ENCODE results near the gene DAB1.
A peak's percentile ranks its signal among the peaks of the same experiment; 100 is the strongest.

The DAB1 gene

GRCh38 chr1:57410508-57410907, 13.4 kb downstream of the DAB1 start:
- no peak for DNase-seq

- DNase-seq = no peak
These were observed 15.9 kb downstream of the DAB1 start for GRCh38 chr1:57407928-57408327.

DNA sequence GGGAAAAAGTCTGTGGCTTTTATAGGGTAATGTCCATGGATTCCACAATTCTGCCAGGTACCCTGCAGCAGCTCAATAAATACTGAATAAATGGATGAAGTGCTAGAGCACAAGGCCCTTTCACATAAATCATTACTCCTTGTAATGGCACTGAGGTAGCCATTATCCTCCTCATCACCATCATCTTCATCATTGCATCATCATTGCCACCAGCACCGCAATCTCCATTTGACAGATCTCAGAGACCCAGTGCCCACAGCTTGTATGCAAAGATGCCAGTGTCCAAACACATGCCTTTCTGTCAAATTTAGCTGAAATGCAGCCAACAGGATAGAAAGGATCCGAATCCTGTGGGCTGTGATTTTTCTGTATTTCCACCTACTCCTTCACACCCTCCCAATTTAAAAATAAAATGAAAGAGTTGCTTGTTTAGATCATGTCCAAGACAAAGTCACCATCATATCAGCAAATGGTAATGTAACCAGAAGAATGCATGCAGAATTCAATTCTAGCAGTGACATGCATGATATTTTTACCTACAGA, 17.4 kb downstream of the DAB1 start:
- no peak for DNase-seq

DNA sequence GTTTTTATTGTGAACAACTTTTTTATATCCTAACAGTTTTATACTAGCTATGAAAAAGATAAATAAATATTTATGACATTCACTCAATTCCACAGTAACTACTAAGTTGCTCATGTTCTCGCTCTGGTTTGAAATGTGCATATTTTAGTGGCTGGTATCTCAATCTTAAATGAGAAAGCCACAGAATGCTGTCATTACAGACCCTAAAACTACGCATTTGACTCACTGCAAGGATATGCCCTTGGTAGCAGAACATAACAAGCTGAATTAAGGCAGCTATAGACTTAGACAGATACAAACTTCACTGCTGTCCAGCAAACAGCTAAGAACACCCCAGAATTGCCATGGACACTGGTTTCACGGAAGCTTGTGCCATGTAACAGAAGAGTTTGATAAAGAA, 19.0 kb downstream of the DAB1 start:
- no peak for DNase-seq

GRCh38 chr1:57403201-57403600, 20.7 kb downstream of the DAB1 start:
- no peak for DNase-seq

DNA sequence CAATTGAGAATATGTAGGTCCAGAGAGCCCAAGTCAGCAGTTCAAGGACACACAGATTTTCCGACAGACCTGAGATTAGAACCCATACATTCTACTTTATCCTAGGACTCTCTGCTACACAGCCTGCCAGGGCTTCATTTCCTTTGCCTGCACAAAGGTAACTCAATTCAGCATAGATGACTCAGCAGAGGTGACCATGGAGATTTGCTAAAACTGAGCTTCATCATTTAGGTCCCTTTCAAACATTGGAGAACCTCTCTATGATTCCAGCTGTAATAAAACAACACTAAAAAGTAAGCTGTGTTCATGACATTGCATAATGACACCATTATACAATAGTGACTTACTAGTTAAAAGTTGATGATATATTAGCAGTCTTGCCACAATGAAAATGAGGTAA, 22.2 kb downstream of the DAB1 start:
- DNase-seq = no peak

DNA sequence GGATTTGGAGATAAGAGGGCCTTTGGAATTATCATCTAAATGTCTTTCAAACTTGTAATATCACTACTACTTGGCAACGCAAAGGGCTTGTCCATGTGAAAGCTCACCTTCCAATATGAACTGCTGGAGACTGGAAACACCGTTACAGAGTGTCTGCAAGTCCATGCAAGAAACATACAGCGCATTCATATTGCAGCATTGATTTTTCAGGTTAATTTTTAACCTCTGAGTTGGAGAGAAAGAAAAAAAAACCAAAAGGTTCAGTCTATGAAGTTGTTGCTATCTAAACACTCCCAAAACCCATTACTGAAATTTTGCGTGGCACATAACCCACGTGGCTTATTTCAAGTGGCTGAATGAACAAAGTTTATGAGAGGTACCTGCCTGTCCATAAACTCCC, 23.8 kb downstream of the DAB1 start:
- no peak for DNase-seq

DNA sequence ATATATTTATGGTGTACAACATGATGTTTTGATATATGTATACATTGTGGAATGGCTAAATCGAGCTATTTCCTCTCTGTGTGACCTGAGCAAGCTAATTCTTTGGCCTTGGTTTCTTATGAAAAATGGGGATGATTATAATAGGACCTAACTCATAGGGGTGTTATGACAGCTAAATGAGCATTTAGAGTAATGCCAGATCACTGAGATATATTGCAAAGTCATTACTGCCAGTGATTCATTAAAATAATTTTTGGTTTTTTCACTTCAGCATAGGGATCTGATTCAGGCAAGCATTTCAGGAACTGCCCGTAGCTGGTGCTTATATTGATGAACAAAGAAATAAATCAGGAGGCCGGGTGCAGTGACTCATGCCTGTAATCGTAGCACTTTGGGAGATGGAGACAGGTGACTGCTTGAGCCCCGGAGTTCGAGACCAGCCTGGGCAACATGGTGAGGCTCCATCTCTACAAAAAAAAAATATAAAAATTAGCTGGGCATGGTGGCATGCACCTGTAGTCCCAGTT, 30.7 kb downstream of the DAB1 start:
- DNase-seq = no peak

DNA sequence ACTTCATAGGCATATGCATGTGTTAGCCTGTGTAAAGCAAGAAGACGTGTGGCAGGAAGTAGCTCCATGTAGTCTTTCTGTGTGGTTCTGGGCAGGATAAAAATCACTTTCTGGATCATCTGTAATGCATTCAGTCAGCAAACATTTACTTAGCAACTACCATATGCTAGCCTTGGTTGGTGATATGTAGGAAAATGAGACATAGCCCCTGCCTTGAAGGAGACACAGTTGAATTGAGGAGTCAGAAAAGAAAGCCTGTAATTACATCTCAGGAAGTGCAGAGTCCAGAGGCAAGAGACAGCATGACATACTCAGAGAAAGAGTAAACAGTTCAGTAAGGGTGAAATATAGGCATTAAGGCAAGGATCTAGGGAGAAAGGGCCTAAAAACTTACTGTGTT, 38.5 kb downstream of the DAB1 start:
- DNase-seq = no peak

DNA sequence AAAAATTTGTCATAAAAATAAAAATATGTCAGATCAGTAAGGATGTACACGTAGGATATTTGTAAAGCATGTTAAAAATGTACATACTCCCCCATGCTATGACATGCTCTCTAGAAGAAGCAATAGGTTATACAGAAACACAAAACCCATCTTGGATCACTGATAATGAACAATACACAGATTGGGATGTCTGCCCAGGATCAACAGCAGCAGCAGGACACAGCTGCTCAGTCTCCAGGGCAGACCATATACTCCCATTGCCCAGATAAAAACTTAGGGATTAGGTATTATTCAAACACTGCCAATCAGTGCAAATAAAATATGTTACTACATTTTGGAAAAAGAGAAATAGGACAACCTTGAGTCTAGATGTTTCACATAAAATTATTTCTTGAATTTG, 39.0 kb downstream of the DAB1 start:
- no peak for DNase-seq

DNA sequence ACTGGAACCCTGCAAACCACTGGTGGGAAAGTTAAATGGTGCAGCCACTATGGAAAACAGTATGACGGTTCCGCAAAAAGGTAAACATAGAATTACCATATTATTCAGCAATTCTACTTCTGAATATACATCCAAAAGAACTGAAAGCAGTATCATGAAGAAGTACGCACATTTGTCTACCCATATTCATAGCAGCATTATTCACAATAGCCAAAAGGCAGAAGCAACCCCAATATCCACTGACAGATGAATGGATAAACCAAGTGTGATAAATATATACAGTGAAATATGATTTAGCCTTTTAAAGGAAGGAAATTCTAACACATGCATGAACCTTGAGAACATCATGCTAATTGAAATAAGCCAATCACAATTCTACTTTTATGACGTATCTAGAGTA, 39.6 kb downstream of the DAB1 start:
- no peak for DNase-seq

DNA sequence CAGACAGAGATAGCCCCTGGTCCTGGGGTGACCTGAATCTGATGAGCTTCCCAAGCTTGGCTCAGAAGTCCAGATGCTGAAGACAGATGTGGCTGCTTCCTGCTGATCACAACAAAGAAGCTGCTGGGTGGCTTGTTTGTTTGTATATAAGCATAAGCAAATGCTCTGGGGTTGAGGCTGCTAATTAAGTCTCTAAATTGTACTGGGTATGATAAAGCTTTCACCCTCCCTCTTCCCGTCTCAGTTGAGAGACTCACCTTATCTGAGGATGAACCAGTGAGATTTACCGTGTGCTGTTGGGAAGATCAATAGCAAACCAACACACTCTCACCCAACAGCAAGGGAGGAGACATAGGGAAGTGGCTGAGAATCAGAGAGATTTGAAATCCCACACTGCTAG, 42.0 kb downstream of the DAB1 start:
- DNase-seq = no peak

- DNase-seq = no peak
These were observed 42.4 kb downstream of the DAB1 start for GRCh38 chr1:57381426-57381825.

DNA sequence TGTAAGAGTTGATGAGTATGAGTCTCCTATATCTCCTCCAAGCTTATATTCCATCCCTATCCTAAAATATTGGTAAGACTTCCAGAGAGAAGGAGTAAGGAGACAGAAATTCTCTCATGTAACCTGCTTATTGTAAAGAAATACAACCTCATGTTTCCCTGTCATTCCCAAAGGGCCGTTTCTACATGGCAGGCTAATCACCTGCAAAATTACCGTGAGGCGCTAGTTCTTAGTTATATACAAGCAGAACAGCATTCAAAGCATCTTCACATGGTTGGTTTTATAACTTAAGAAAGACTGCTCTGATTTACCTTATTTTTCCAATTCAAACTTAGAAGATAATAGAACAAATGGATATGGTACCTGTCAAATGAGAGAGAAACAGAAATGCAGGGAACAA, 42.9 kb downstream of the DAB1 start:
- no peak for DNase-seq

DNA sequence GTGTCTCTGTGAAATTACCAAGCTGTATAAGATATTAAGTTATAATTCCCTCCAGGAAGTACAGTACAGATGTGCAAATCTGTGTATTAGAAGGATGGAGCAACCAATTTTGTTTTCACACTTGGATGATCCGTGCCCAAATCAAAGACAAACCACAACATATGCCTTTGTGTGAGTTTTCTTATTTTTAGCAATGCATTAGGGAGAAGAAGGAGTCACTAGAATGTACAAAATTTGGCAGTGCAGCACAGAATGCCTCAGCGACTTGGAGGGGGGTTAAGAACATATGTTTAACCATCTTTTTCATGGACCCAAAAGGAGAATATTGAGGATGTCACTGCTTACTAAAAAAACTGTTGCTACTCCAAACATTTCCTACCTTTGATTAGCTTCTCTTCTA, 45.3 kb downstream of the DAB1 start:
- DNase-seq = no peak

GRCh38 chr1:57377339-57378139, 46.3 kb downstream of the DAB1 start:
- no peak for DNase-seq

GRCh38 chr1:57376041-57376440, 47.8 kb downstream of the DAB1 start:
- no peak for DNase-seq

- no peak for DNase-seq
These were observed 54.0 kb downstream of the DAB1 start for GRCh38 chr1:57369889-57370288.

DNA sequence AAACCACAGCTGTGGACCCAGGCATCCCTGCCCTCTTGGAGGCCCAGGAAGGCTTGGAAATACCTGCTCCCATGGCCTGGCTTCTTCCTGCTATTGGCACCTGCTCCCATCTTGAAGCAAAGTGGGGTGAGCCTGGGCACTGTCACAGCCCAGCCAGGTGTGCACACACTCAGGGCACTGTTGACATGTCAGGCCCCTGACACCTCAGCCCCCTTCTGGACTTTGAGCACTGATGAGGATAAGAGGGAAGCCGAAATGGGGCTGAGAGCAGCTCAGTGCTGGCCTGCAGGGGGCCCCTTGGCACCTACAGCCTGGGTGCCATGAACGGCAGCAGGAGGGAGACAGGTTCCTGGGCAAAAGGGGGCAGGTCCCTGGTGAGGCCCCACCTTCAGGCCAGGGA, 55.9 kb downstream of the DAB1 start:
- no peak for DNase-seq

DNA sequence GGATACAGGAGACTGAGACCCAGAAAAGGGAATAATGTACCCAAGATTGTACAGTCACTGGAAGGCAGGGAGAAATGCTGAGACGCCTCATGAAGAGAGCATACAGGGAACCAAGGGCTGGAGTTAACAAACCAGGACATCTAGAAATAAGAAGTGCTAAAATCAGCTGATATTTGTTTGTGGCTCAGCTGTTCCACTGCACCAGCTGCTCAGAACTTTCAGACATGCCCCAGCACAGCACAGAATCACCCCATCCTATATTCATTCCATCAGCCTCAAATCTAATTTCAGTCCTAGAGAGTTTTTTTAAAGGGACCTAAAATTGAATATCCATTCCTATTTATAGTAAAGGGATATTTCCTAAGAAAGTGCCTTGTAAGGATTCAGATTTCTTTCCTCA, 60.2 kb downstream of the DAB1 start:
- no peak for DNase-seq

DNA sequence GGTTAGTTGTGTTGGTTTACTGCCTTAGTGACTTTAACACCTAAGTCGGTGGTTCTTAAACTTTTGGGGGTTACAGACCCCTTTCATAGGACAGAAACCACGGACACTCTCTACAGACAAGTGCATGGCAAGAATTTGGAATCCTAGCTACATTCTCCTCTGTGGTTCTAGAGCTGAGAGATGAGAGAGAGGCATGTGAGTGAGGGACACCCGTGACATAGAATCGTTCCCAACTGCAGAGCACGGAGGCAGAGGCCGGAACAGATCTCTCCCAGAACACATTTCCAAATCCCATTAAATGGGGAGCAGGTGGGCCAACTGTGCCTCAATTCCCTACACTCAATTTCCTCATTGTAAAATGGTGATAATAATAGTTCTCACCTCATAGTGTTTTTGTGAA, 60.7 kb downstream of the DAB1 start:
- DNase-seq = no peak

DNA sequence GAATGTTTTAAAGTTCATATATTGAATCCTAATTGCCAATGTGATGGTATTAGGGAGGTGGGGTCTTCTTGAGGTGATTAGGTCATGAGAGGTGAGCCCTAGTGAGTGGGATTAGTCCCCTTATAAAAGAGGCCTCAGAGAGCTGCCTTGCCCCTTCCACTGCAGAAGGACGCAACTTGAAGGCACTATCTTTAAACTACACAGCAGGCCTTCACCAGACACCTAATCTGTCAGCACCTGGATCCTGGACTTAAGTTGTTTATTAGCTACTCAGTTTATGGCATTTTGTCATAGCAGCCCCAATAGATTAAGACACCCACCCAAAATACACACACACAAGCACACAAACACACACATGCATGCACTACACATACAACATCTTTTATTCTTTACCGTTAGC, 61.4 kb downstream of the DAB1 start:
- no peak for DNase-seq

GRCh38 chr1:57361516-57361915, 62.3 kb downstream of the DAB1 start:
- DNase-seq = peak; percentile 65

DNA sequence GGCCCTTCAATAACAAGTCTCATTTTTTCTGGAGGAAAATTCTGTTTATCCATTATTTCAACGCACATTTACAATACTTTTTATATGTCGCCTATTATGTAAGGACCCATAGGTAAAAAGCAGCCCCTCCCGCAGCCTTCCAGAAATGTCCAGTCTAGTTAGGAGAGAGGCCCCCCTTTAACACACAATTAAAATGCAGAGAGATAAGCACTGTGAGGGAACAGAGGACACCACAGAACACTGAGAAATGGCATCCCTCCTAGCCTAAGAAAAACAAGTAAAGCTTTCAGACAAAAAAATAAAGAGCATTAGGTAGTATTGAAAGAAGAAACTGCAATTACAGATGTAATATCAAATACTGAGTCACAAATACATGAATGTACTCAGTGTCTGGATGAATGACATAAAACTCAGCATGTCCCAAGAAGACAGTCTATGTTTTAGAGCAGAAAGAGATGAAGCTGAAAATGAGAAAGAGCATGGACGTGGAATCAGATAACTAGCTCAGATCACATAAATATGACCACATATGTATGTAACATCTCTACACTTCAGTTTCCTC, 62.9 kb downstream of the DAB1 start:
- DNase-seq = no peak

- no peak for DNase-seq
These were observed 66.4 kb downstream of the DAB1 start for GRCh38 chr1:57357462-57357861.
